ENCODE measurements around the gene ZNF438.

The ZNF438 gene

GRCh38 chr10:31011665-31012022, 20.0 kb downstream of the ZNF438 start:
- Histone ChIP-seq H3K9ac (ENCODE audit: low read depth, low read length) (no peak overlapping the region), H3K9me3 (ENCODE audit: control insufficient read depth, insufficient read depth, low read length) (no peaks in the 10 kb centered on the region), H3K36me3 (ENCODE audit: insufficient read depth, low read length) (no peaks in the 10 kb centered on the region), H3K4me1 (ENCODE audit: insufficient read depth, low read length) (no peaks in the 10 kb centered on the region)

DNA sequence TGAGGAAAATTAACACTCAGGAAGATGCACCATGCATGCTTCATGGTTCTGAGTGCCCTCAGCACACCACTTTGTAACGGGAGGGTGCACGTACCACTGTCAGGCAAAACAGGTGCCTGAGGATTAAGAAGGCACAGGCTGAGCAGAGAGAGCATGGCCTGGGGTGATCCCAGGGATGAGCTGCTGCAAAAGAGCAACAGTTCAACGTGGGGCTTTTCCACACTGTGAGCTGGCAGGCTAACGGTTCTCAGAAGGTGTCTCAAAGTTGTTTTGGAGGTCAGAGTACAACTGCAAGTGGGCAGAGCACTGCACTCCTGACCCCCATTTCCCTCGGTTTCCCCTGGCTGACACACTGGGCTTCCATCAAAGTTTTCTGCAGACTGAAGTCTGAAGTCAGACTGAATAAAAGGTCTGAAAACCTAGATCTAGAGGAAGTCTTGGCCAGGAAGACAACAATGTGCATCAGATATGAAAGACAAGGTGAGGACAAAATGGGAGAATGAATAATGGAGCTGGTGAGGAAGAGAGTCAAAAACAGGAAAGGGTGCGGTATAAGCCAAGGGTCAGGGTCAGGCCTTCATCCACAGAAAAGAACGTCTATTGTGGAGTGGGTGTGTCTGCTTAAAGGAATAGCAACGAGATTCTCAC, 20.5 kb downstream of the ZNF438 start:
- Histone ChIP-seq H3K9ac (ENCODE audit: low read depth, low read length) (no peak overlapping the region), H3K9me3 (ENCODE audit: control insufficient read depth, insufficient read depth, low read length) (no peaks in the 10 kb centered on the region), H3K4me1 (ENCODE audit: insufficient read depth, low read length) (no peaks in the 10 kb centered on the region), H3K36me3 (ENCODE audit: insufficient read depth, low read length) (no peaks in the 10 kb centered on the region)

- no peaks in the 10 kb centered on the region for H3K4me1 ChIP-seq (ENCODE audit: insufficient read depth, low read length)
Measured at GRCh38 chr10:31010062-31010461, 21.6 kb downstream of the ZNF438 start.

DNA sequence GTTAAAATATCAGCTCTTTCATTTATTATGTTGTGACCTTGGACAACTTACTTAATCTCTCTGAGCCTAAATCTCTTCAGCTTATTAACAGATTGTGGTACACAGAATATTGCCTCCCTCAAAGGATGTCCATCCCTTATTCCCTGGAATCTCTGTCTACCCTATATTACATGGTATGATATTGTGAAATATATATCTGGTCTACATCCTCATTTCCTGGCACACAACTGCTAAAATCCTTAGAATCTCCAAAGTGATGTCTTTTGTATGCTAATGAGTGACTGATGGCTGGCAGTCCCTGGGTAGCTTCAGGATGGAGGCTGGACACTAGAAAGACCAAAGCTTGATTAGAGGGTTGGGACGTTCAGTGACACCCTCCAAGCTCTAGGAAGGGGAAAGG, 25.8 kb downstream of the ZNF438 start:
- Histone ChIP-seq H3K36me3 (ENCODE audit: insufficient read depth, low read length) (no peaks in the 10 kb centered on the region), H3K9ac (ENCODE audit: low read depth, low read length) (no peak overlapping the region), H3K9me3 (ENCODE audit: control insufficient read depth, insufficient read depth, low read length) (no peaks in the 10 kb centered on the region), H3K4me1 (ENCODE audit: insufficient read depth, low read length) (no peaks in the 10 kb centered on the region; the same call in 1 of the 2 replicates)

More at GRCh38 chr10:31010062-31010461, 21.6 kb downstream of the ZNF438 start:
- H3K9me3 ChIP-seq (ENCODE audit: control insufficient read depth, insufficient read depth, low read length): no peaks in the 10 kb centered on the region
- no peaks in the 10 kb centered on the region for H3K36me3 ChIP-seq (ENCODE audit: insufficient read depth, low read length)
- H3K9ac ChIP-seq (ENCODE audit: low read depth, low read length): no peak overlapping the region

DNA sequence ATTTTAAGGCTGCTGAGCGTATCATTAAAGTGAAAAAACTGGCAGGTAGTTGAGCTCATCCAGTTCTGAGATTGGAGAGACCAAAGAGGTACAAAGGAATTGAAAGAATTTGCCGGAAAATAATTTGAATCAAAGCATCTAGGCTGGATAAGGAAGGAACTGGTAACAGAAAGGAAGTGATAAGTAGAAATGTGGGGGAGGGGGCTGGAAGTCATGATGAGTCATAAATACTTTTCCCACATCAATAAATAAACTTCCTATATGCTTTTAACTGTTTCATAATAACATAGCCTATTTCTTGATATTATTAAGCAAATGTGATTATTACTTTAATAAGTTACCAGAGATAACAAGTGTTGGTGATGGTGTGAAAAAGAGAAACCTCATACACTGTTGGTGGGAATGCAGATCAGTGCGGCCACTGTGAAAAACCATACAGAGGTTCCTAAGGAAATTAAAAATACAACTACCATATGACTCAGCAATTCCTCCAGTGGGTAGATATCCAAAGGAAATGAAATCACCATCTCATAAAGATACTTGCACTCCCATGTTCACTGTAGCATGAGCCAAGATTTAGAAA, 27.0 kb downstream of the ZNF438 start:
- no peaks in the 10 kb centered on the region; the same call in 1 of the 2 replicates for H3K4me1 ChIP-seq (ENCODE audit: insufficient read depth, low read length)
- no peak overlapping the region for H3K9ac ChIP-seq (ENCODE audit: low read depth, low read length)
- no peaks in the 10 kb centered on the region for H3K36me3 ChIP-seq (ENCODE audit: insufficient read depth, low read length)
- H3K9me3 ChIP-seq (ENCODE audit: control insufficient read depth, insufficient read depth, low read length): no peaks in the 10 kb centered on the region

- Histone ChIP-seq H3K36me3 (ENCODE audit: insufficient read depth, low read length) (no peaks in the 10 kb centered on the region), H3K9ac (ENCODE audit: low read depth, low read length) (no peak overlapping the region), H3K4me1 (ENCODE audit: insufficient read depth, low read length) (no peaks in the 10 kb centered on the region; the same call in 1 of the 2 replicates), H3K9me3 (ENCODE audit: control insufficient read depth, insufficient read depth, low read length) (no peaks in the 10 kb centered on the region)
Measured at GRCh38 chr10:31001740-31002139, 29.9 kb downstream of the ZNF438 start.

GRCh38 chr10:31000867-31001266, 30.8 kb downstream of the ZNF438 start:
- Histone ChIP-seq H3K36me3 (ENCODE audit: insufficient read depth, low read length) (no peaks in the 10 kb centered on the region), H3K9ac (ENCODE audit: low read depth, low read length) (no peak overlapping the region), H3K9me3 (ENCODE audit: control insufficient read depth, insufficient read depth, low read length) (no peaks in the 10 kb centered on the region), H3K4me1 (ENCODE audit: insufficient read depth, low read length) (no peaks in the 10 kb centered on the region; the same call in 1 of the 2 replicates)

DNA sequence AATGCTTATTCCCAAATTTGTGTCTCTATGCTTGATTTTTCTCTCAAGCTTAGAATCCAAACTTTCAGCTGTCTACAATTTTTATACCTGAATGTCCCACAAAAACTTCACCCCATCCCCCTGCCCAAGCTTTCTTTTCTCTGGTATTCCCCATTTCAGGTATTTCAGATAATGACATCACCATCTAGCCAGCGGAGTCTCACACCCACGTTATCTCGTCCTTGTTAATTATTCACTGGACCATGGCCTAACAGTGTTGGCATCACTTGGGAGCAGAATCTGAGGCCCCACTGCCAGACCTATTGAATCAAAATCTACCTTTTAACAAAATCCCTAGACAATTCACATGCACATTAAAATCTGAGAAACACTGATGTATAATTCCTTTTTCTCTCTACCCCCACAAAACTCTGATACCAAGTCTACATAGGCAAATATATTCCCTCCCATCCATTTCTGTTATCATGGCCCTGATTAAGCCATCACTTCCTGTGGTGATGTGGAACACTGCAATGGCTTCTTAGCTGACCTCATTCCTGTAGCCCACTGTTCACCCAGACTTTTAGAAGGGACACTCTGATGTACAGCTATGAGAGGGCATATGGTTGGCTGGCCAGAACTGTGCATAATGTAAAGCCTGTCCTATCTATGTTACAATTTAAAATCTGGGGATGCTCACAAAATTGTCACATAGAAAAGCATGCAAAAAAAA, 31.4 kb downstream of the ZNF438 start:
- Histone ChIP-seq H3K9me3 (ENCODE audit: control insufficient read depth, insufficient read depth, low read length) (no peaks in the 10 kb centered on the region), H3K4me1 (ENCODE audit: insufficient read depth, low read length) (no peaks in the 10 kb centered on the region; the same call in 1 of the 2 replicates)

DNA sequence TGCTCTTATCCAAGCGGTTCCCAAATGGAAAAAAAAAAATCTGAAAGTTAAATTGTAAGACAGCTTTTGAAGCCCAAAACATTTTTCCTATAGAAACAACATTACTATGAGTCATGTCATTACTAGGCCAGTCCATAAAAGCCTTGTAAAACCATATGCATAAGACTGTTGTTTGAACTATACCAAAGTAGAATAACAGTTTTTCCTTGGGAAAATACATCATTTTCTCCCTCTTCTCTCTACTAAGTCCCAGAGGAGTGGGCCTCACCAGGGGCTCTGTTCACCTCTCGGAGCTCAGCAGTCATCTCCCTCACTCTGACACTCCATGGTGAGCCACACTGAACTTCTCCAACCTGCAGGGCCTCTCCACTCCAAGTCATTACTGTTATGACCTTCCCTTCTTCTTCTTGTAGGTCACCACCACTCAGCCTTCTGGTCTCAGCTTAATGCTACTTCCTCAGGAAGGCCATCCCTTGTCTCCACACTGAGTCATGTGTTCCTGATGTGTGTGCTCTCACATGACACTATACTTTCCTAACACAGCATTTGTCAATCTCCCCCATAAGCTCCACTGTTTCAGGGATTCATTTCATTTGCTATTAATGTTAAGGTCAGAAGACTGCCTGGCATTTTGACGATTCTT, 32.5 kb downstream of the ZNF438 start:
- Histone ChIP-seq H3K9me3 (ENCODE audit: control insufficient read depth, insufficient read depth, low read length) (peaks cover 6% of the 10 kb centered on the region; the same call in 1 of the 2 replicates), H3K36me3 (ENCODE audit: insufficient read depth, low read length) (no peaks in the 10 kb centered on the region), H3K4me1 (ENCODE audit: insufficient read depth, low read length) (no peaks in the 10 kb centered on the region), H3K9ac (ENCODE audit: low read depth, low read length) (no peak overlapping the region)

More for the DNA sequence above, 31.4 kb downstream of the ZNF438 start:
- no peaks in the 10 kb centered on the region for H3K36me3 ChIP-seq (ENCODE audit: insufficient read depth, low read length)
- H3K9ac ChIP-seq (ENCODE audit: low read depth, low read length): no peak overlapping the region

GRCh38 chr10:30997536-30998235, 34.0 kb downstream of the ZNF438 start:
- Histone ChIP-seq H3K4me1 (ENCODE audit: insufficient read depth, low read length) (no peaks in the 10 kb centered on the region), H3K36me3 (ENCODE audit: insufficient read depth, low read length) (no peaks in the 10 kb centered on the region), H3K9me3 (ENCODE audit: control insufficient read depth, insufficient read depth, low read length) (peaks cover 9% of the 10 kb centered on the region), H3K9ac (ENCODE audit: low read depth, low read length) (no peak overlapping the region)

- Histone ChIP-seq H3K9ac (ENCODE audit: low read depth, low read length) (no peak overlapping the region), H3K9me3 (ENCODE audit: control insufficient read depth, insufficient read depth, low read length) (peaks cover 11% of the 10 kb centered on the region), H3K4me1 (ENCODE audit: insufficient read depth, low read length) (no peaks in the 10 kb centered on the region), H3K36me3 (ENCODE audit: insufficient read depth, low read length) (no peaks in the 10 kb centered on the region)
Measured at GRCh38 chr10:30996481-30997005, 35.1 kb downstream of the ZNF438 start.

- Histone ChIP-seq H3K9ac (ENCODE audit: low read depth, low read length) (no peak overlapping the region), H3K4me1 (ENCODE audit: insufficient read depth, low read length) (no peaks in the 10 kb centered on the region), H3K36me3 (ENCODE audit: insufficient read depth, low read length) (no peaks in the 10 kb centered on the region), H3K9me3 (ENCODE audit: control insufficient read depth, insufficient read depth, low read length) (peaks cover 11% of the 10 kb centered on the region)
Measured at GRCh38 chr10:30995081-30995770, 36.4 kb downstream of the ZNF438 start.

DNA sequence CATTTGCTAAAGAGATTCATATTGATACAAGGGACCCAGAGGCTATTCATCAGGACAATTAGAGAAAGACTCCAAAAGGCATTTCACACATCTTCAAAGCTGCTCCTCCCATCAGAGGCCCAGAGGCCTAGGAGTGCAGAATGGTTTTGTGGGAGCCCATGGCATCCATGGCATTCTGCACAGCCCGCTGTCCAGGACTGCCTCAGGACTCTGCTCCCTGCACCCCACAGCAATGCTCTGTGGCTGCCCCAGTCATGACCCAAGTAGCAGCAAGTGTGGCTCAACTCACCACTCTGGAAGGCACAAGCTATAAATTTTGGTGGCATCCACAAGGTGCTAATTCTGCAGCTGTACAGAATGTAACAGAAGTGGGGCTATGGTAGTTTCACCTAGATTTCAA, 38.5 kb downstream of the ZNF438 start:
- H3K4me1 ChIP-seq (ENCODE audit: insufficient read depth, low read length): no peaks in the 10 kb centered on the region
- no peak overlapping the region for H3K9ac ChIP-seq (ENCODE audit: low read depth, low read length)
- peaks cover 11% of the 10 kb centered on the region for H3K9me3 ChIP-seq (ENCODE audit: control insufficient read depth, insufficient read depth, low read length)
- no peaks in the 10 kb centered on the region for H3K36me3 ChIP-seq (ENCODE audit: insufficient read depth, low read length)

All from ES-I3 (cell line).